GM20000 (cell line): ENCODE measurements around the gene KIRREL3.

Source experiments
- DNase-seq: peaks from one replicate; pipeline ENCODE4 v3.0.0; 2012; ENCODE audit warnings: low spot score
- TF ChIP-seq, protein P1 (sequence below): IDR thresholded peaks from 2 replicates; pipeline ENCODE4 v1.5.1; 2012; ENCODE audit warnings: mild to moderate bottlenecking, control low read depth; ENCODE audit errors: extremely low read depth, missing control alignments

The KIRREL3 gene

DNA sequence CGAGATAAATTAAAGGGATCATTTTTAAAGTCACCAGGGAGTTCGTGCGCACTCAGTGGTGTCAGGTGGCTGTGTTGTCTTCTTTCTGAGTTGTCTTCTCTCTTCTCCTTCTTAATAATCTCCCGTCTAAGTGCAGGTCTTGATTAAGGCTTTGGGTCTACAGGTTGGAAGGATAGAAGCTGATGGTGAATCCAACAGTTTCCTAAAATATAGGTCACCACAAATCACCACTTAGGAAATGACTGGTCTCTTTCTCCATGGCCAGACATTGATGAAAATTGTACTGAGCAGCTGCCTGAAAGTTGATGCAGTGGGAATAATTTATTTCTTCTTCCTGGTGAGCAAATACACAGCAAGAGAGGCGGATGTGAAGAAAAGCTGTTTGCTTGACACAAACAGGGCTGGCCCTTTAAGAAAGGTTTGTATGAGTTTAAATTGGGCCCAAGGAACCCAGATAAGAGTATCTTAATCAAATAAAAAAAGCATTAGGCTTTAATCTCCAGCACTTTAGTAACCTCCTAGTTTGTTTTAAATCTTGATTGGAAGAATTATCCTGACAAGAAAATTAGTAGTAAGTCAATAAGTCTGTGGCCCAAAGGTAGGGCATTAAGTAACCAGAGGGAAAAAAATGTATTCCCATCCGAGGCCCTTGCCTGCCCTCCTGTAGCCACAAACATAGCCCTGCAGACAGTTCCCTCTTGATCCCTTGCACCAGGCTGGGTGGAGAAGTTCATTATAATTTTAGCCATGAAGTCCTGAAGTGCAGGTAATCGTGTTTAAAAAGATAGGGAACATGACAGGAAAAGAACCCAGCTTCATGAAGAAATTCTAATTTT, 245.8 kb downstream of the KIRREL3 start:
- TF ChIP-seq, protein P1, sequence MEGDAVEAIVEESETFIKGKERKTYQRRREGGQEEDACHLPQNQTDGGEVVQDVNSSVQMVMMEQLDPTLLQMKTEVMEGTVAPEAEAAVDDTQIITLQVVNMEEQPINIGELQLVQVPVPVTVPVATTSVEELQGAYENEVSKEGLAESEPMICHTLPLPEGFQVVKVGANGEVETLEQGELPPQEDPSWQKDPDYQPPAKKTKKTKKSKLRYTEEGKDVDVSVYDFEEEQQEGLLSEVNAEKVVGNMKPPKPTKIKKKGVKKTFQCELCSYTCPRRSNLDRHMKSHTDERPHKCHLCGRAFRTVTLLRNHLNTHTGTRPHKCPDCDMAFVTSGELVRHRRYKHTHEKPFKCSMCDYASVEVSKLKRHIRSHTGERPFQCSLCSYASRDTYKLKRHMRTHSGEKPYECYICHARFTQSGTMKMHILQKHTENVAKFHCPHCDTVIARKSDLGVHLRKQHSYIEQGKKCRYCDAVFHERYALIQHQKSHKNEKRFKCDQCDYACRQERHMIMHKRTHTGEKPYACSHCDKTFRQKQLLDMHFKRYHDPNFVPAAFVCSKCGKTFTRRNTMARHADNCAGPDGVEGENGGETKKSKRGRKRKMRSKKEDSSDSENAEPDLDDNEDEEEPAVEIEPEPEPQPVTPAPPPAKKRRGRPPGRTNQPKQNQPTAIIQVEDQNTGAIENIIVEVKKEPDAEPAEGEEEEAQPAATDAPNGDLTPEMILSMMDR = no peak
- no peak for DNase-seq

DNA sequence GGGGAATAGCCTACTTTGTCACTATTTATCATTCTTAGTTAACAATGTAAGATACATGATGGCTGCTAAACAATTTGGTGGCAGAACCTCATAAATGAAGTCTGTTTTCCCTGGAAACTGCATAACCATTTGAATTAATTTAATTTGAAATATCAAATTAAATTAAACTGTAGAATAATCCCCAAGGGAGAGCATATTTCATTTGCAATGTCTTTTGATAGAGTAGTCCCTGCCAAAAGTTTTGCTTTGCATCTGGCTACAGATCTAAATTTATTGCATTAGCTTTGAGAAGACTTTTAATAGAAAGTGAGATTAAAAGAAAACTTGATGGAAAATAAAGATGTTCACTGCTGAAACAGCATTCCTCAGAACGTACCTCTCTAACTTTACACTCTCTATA, 246.6 kb downstream of the KIRREL3 start:
- TF ChIP-seq, protein P1 = no peak
- no peak for DNase-seq

DNA sequence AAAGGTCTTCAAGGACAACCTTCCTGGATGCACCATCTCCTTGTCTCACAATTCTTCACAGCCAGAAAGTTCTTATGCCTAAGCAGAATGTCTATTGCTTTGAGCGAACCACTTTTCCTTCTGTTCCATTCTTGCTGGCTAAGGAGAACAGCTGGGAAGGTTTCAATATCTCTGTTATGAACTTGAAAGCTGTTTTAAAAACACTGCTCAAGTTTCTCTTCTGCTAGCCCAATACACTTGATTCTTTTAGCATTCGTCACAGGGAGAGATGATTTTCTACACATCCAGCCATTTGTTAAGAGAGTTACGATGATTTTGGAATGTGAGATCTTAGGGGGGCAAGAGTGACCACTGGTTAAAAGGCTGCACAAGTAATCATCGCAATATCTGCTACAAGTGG, 249.3 kb downstream of the KIRREL3 start:
- DNase-seq = no peak
- TF ChIP-seq, protein P1 = no peak

DNA sequence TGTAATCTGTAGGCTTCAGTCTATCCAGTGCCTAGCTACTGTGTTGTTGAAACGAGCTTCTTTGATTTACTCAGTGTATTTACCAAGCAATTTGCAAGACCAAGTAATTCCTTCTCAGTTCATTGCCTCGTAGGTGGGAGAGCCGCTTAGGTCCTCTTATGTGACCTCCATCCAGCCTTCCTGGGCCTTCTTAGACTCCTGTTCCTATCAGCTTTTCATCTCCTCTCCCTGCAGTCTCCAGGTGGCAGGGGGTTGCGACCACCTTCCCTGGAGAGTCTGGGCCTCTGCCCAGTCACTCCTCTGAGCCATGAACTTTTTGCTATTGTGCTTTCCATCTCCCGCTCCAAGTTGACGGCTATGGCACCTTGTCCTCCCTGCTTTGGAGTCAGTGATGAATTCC, 251.8 kb downstream of the KIRREL3 start:
- no peak for DNase-seq
- TF ChIP-seq, protein P1 = no peak

DNA sequence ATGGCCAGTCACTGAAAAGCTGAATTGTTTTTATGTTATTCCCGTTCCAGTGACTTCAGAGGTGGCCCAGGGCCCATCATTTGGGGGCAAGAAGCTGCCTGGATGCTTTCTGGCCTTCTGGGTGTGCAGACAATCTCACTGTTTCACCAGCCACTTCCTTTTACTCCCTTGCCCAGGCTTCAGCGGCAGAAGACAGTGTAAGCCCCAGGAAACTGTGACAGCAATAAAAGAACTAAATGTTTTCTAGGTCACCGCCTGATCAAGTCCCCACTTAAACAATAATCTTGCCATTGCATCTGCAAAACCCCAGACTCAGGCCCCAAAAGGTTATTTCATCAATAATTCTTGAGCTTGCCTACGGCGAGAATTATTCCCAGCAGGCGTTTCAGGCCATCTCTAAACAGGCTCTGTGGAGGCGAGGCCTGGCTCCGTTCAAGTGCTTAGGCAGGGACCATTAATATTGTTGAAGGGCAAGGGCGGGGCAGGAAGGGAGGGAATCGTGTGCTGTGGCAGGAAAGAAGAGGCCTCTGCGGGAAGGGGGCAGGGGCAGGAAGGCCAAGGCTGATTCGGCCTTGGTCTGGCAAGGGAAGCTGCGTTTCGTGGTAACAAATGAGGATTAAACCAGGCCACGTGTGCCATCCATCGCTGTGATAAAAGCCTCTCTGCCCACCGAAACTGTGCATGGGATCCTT, 252.3 kb downstream of the KIRREL3 start:
- TF ChIP-seq, protein P1 = no peak
- no peak for DNase-seq

DNA sequence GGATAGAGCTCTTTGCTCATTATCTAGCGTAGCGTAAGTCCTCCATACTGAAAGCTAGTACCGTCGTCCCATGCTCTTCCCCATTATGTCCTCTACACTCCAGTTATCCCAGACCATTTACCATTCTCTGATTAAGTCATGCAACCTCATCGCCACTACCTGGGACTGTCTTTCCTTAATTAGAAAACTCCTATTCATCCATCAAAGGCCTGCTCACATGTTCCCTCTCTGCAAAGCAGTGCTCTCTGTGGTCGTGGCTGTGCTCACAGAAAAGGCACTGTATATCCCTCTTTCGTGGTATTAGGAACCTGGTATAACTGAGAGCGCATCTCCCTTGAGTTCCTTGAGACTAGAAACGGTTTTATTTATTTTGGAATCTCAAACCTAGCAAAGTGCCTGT, 253.3 kb downstream of the KIRREL3 start:
- DNase-seq = no peak
- TF ChIP-seq, protein P1 = no peak

DNA sequence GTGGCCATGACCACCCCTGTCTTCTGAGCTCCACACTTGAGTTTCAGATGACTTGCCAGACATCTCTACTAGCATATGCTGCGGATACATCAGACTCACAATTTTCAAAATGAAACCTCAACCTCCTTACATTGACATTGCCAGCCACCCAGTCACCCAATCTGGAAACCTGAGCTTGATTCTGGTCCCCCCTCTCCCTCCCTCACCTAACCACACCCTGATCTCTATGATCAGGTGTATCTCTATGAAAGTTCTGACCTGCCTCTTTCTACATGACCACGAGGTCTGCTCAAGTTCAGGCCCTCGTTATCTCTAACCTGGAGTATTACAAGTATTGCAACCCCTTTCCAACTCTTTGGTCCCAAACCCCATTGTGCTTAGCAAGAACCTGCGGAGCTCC, 254.1 kb downstream of the KIRREL3 start:
- TF ChIP-seq, protein P1 = no peak
- DNase-seq = no peak
